ENCODE data around the gene PDE3A. TPM values are rescaled to one million over a fixed set of nuclear protein-coding genes. Genes with fewer than 3 reads are reported as not detected.

PDE3A gene
- total RNA-seq, 6 donors from 2014 or later: 1.0 to 10.0 (median 3.2) TPM

- TF ChIP-seq POLR2A (IDR thresholded peaks at IDR 0.05): no peak
- no peak for TF ChIP-seq CTCF (IDR thresholded peaks at IDR 0.05)
- TF ChIP-seq POLR2AphosphoS5 (IDR thresholded peaks at IDR 0.05): no peak
- no peak for TF ChIP-seq EP300 (IDR thresholded peaks at IDR 0.05)
- Histone ChIP-seq H3K4me1 (no peaks in the 10 kb centered on the region), H3K27me3 (no peaks in the 10 kb centered on the region), H3K4me3 (no peak overlapping the region), H3K9me3 (no peaks in the 10 kb centered on the region), H3K36me3 (no peaks in the 10 kb centered on the region), H3K27ac (no peak overlapping the region)
- no peak for DNase-seq
- WGBS, 2 donors: 34 to 49% methylated on average over 3 of the region's 3 CpGs
- ATAC-seq (ENCODE audit: low FRiP score in 2 of 2): no peak
Measured at GRCh38 chr12:20345866-20346265, 22.5 kb upstream of the PDE3A start.

- TF ChIP-seq EP300 (IDR thresholded peaks at IDR 0.05): no peak
- no peak for TF ChIP-seq POLR2AphosphoS5 (IDR thresholded peaks at IDR 0.05)
- Histone ChIP-seq H3K36me3 (no peaks in the 10 kb centered on the region), H3K9me3 (no peaks in the 10 kb centered on the region), H3K4me3 (no peak overlapping the region), H3K4me1 (no peaks in the 10 kb centered on the region), H3K27ac (no peak overlapping the region), H3K27me3 (no peaks in the 10 kb centered on the region)
- DNase-seq (no peak), ATAC-seq (ENCODE audit: low FRiP score in 2 of 2) (no peak)
Measured at GRCh38 chr12:20350026-20350425, 18.3 kb upstream of the PDE3A start.

GRCh38 chr12:20350495-20350894 is 17.8 kb upstream of the PDE3A start:
- ATAC-seq (ENCODE audit: low FRiP score in 2 of 2) (peak in 1 of 2 donors; percentile 58), DNase-seq (no peak)
- Histone ChIP-seq H3K36me3 (no peaks in the 10 kb centered on the region), H3K27me3 (no peaks in the 10 kb centered on the region), H3K9me3 (no peaks in the 10 kb centered on the region), H3K4me3 (no peak overlapping the region), H3K4me1 (no peaks in the 10 kb centered on the region), H3K27ac (no peak overlapping the region)
- 60% methylated on average over 5 of the region's 5 CpGs for WGBS, 2 donors
- TF ChIP-seq POLR2A (IDR thresholded peaks at IDR 0.05) (no peak), EP300 (IDR thresholded peaks at IDR 0.05) (no peak), POLR2AphosphoS5 (IDR thresholded peaks at IDR 0.05) (no peak), CTCF (IDR thresholded peaks at IDR 0.05) (no peak)

GRCh38 chr12:20351406-20351805 is 16.9 kb upstream of the PDE3A start:
- H3K4me3 ChIP-seq: no peak overlapping the region
- H3K9me3 ChIP-seq: no peaks in the 10 kb centered on the region
- ATAC-seq (ENCODE audit: low FRiP score in 2 of 2): no peak
- no peaks in the 10 kb centered on the region for H3K36me3 ChIP-seq
- DNase-seq: no peak
- WGBS, 2 donors: 92 to 94% methylated on average over 4 of the region's 4 CpGs
- no peaks in the 10 kb centered on the region for H3K27me3 ChIP-seq
- TF ChIP-seq POLR2A (IDR thresholded peaks at IDR 0.05) (no peak), CTCF (IDR thresholded peaks at IDR 0.05) (no peak), EP300 (IDR thresholded peaks at IDR 0.05) (no peak), POLR2AphosphoS5 (IDR thresholded peaks at IDR 0.05) (no peak)
- no peaks in the 10 kb centered on the region for H3K4me1 ChIP-seq
- H3K27ac ChIP-seq: no peak overlapping the region

GRCh38 chr12:20356048-20356447 is 12.3 kb upstream of the PDE3A start:
- Histone ChIP-seq H3K9me3 (no peaks in the 10 kb centered on the region), H3K4me1 (no peaks in the 10 kb centered on the region), H3K36me3 (no peaks in the 10 kb centered on the region), H3K27ac (no peak overlapping the region), H3K4me3 (no peak overlapping the region), H3K27me3 (no peaks in the 10 kb centered on the region)
- WGBS, 2 donors: 69 to 74% methylated on average over 2 of the region's 2 CpGs
- ATAC-seq (ENCODE audit: low FRiP score in 2 of 2) (no peak), DNase-seq (no peak)
- TF ChIP-seq EP300 (IDR thresholded peaks at IDR 0.05) (no peak), POLR2AphosphoS5 (IDR thresholded peaks at IDR 0.05) (no peak), CTCF (IDR thresholded peaks at IDR 0.05) (no peak), POLR2A (IDR thresholded peaks at IDR 0.05) (no peak)
